PFSK-1 (cell line): ENCODE measurements around the gene KATNAL2.

Experiments
- FOXP2 ChIP-seq: optimal IDR thresholded peaks from 2 replicates; pipeline ENCODE3; 2011; ENCODE audit warnings: borderline replicate concordance, control low read depth, inconsistent platforms; ENCODE audit not compliant: insufficient read depth; ENCODE audit errors: extremely low read length, extremely low read depth
- POLR2AphosphoS5 ChIP-seq: IDR thresholded peaks from 2 replicates; pipeline ENCODE4 v1.6.1; 2012; ENCODE audit warnings: low read depth, mild to moderate bottlenecking, control low read depth, low read length, moderate library complexity
- SIN3A ChIP-seq: IDR thresholded peaks from 2 replicates; pipeline ENCODE4 v1.6.1; 2012; ENCODE audit warnings: mild to moderate bottlenecking, low read length, moderate library complexity, borderline replicate concordance; ENCODE audit not compliant: insufficient read depth
- TAF1 ChIP-seq: IDR thresholded peaks from 2 replicates; pipeline ENCODE4 v1.6.1; 2012; ENCODE audit warnings: low read length, control low read depth, borderline replicate concordance; ENCODE audit not compliant: insufficient read depth
- TF ChIP-seq, protein P1 (sequence below), 2 experiments: IDR thresholded peaks; 2 replicates each; pipeline versions ENCODE4 v1.6.1 to v1.8.0; 2011 to 2012; ENCODE audit warnings: low read depth in 2 of 2, low read length in 2 of 2, control low read depth in 1 of 2, inconsistent platforms in 1 of 2, mild to moderate bottlenecking in 1 of 2, moderate library complexity in 1 of 2; ENCODE audit not compliant: insufficient read depth in 1 of 2

KATNAL2 gene

GRCh38 chr18:47108998-47109405, 191.6 kb downstream of the KATNAL2 start:
- TF ChIP-seq TAF1 (no peak), POLR2AphosphoS5 (no peak), FOXP2 (no peak), SIN3A (no peak)
- TF ChIP-seq, protein P1, sequence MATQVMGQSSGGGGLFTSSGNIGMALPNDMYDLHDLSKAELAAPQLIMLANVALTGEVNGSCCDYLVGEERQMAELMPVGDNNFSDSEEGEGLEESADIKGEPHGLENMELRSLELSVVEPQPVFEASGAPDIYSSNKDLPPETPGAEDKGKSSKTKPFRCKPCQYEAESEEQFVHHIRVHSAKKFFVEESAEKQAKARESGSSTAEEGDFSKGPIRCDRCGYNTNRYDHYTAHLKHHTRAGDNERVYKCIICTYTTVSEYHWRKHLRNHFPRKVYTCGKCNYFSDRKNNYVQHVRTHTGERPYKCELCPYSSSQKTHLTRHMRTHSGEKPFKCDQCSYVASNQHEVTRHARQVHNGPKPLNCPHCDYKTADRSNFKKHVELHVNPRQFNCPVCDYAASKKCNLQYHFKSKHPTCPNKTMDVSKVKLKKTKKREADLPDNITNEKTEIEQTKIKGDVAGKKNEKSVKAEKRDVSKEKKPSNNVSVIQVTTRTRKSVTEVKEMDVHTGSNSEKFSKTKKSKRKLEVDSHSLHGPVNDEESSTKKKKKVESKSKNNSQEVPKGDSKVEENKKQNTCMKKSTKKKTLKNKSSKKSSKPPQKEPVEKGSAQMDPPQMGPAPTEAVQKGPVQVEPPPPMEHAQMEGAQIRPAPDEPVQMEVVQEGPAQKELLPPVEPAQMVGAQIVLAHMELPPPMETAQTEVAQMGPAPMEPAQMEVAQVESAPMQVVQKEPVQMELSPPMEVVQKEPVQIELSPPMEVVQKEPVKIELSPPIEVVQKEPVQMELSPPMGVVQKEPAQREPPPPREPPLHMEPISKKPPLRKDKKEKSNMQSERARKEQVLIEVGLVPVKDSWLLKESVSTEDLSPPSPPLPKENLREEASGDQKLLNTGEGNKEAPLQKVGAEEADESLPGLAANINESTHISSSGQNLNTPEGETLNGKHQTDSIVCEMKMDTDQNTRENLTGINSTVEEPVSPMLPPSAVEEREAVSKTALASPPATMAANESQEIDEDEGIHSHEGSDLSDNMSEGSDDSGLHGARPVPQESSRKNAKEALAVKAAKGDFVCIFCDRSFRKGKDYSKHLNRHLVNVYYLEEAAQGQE (IDR thresholded peaks at IDR 0.05; ENCODE audit: insufficient read depth in 1 of 2, low read depth in 2 of 2, low read length in 2 of 2) = no peak

DNA sequence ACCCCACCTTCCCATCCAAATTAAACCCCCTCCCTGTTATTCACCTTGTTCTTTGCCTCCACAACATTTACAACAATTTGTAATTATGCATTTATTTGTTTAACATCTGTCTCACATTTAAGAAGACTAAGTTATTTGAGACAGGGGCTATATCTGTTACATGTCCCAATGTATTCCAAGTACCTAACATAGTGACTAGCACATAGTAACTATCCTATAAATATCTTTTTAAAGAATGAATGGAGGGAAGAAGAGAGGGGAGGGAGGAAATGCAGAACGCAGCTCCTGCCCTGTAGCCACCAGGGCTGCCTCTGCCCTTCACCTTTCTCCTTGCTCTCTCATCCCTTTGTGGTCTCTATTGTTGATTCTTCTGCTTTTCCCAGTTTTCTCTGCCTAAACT, 192.3 kb downstream of the KATNAL2 start:
- TF ChIP-seq FOXP2 = no peak

- TF ChIP-seq, protein P1 (IDR thresholded peaks at IDR 0.05; ENCODE audit: insufficient read depth in 1 of 2, low read depth in 2 of 2, low read length in 2 of 2) = no peak
- TF ChIP-seq TAF1 (no peak), POLR2AphosphoS5 (no peak), SIN3A (no peak), FOXP2 (no peak)
Measured at GRCh38 chr18:47110492-47111274, 193.3 kb downstream of the KATNAL2 start.

GRCh38 chr18:47113796-47114540, 196.6 kb downstream of the KATNAL2 start:
- TF ChIP-seq, protein P1 (IDR thresholded peaks at IDR 0.05; ENCODE audit: insufficient read depth in 1 of 2, low read depth in 2 of 2, low read length in 2 of 2) = no peak
- TF ChIP-seq FOXP2 = no peak
- no peak for TF ChIP-seq TAF1
- TF ChIP-seq POLR2AphosphoS5 = no peak
- TF ChIP-seq SIN3A = no peak

DNA sequence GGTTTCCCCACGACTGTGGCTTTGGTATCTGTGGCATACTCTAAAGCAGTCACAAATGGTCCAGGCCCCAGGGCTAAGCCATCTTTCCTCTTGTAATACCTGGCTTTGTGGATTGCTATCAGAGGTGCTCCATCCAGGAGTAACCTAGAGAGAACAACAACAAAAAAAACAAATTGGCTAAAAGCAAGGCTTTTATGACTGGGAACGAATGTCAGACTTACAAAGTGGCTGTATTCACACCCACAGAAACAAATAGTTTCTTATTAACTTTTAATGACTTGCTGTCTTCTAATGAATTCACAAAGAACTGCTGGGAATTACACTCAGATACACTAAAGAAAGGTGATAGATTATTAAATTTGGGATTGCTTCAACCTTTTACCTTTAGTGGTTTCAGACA, 197.8 kb downstream of the KATNAL2 start:
- TF ChIP-seq FOXP2 (no peak), SIN3A (no peak), TAF1 (no peak), POLR2AphosphoS5 (no peak)
- TF ChIP-seq, protein P1 (IDR thresholded peaks at IDR 0.05; ENCODE audit: insufficient read depth in 1 of 2, low read depth in 2 of 2, low read length in 2 of 2) = no peak
